Gastroesophageal sphincter (tissue), 3 donors: Measurements from ENCODE around the gene ZNF792.

Experiments
- POLR2A ChIP-seq, 2 donors: fragments of 450-650 bp; IDR thresholded peaks; one replicate each; pipeline ENCODE4 v1.6.1; 2017; ENCODE audit warnings: antibody characterized with exemption in 2 of 2, mild to moderate bottlenecking in 2 of 2, moderate library complexity in 1 of 2
- TF ChIP-seq, protein P1 (sequence below), 4 experiments: fragments of 200-600 bp in 2 of 4; fragments of 450-650 bp in 2 of 4; sonication (generic) in 1 of 4; IDR thresholded peaks; one replicate each; pipeline ENCODE4 v1.5.1; 2017 to 2019; ENCODE audit warnings: antibody characterized with exemption in 4 of 4, mild to moderate bottlenecking in 2 of 4, moderate library complexity in 2 of 4

GRCh38 chr19:35000338-35000646 lies 36.3 kb upstream of the ZNF792 start:
- TF ChIP-seq, protein P1, sequence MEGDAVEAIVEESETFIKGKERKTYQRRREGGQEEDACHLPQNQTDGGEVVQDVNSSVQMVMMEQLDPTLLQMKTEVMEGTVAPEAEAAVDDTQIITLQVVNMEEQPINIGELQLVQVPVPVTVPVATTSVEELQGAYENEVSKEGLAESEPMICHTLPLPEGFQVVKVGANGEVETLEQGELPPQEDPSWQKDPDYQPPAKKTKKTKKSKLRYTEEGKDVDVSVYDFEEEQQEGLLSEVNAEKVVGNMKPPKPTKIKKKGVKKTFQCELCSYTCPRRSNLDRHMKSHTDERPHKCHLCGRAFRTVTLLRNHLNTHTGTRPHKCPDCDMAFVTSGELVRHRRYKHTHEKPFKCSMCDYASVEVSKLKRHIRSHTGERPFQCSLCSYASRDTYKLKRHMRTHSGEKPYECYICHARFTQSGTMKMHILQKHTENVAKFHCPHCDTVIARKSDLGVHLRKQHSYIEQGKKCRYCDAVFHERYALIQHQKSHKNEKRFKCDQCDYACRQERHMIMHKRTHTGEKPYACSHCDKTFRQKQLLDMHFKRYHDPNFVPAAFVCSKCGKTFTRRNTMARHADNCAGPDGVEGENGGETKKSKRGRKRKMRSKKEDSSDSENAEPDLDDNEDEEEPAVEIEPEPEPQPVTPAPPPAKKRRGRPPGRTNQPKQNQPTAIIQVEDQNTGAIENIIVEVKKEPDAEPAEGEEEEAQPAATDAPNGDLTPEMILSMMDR (IDR thresholded peaks at IDR 0.05) = no peak
- peak; percentile 44 to 74 for TF ChIP-seq POLR2A (IDR thresholded peaks at IDR 0.05)
